WTC11 (cell line): ENCODE measurements around the gene FAM32A.

Source experiments
- ATF6 ChIP-seq: sonication (generic); formaldehyde crosslinking; IDR thresholded peaks from 2 replicates; pipeline ENCODE4 v1.8.1; 2023; ENCODE audit warnings: mild to moderate bottlenecking, missing genetic modification reagents
- E2F1 ChIP-seq: sonication (generic); formaldehyde crosslinking; IDR thresholded peaks from 2 replicates; pipeline ENCODE4 v1.8.0; 2022; ENCODE audit warnings: mild to moderate bottlenecking, missing genetic modification reagents
- ETV6 ChIP-seq: sonication (generic); formaldehyde crosslinking; IDR thresholded peaks from 2 replicates; pipeline ENCODE4 v1.8.1; 2022; ENCODE audit warnings: mild to moderate bottlenecking, missing genetic modification reagents
- IRF2 ChIP-seq: sonication (generic); formaldehyde crosslinking; IDR thresholded peaks from 2 replicates; pipeline ENCODE4 v1.8.0; 2022; ENCODE audit warnings: low read depth, missing genetic modification reagents, borderline replicate concordance
- KAT7 ChIP-seq: sonication (generic); formaldehyde crosslinking; IDR thresholded peaks from 2 replicates; pipeline ENCODE4 v1.8.1; 2023; ENCODE audit warnings: missing genetic modification reagents, mild to moderate bottlenecking, borderline replicate concordance
- MYBL2 ChIP-seq: sonication (generic); formaldehyde crosslinking; IDR thresholded peaks from 2 replicates; pipeline ENCODE4 v1.8.1; 2023; ENCODE audit warnings: mild to moderate bottlenecking, moderate library complexity, missing genetic modification reagents
- NR1H2 ChIP-seq: sonication (generic); formaldehyde crosslinking; IDR thresholded peaks from 2 replicates; pipeline ENCODE4 v1.9.0; 2021; ENCODE audit warnings: mild to moderate bottlenecking, moderate library complexity, missing genetic modification reagents
- TP53 ChIP-seq: sonication (generic); formaldehyde crosslinking; IDR thresholded peaks from 2 replicates; pipeline ENCODE4 v1.8.1; 2023; ENCODE audit warnings: mild to moderate bottlenecking, missing genetic modification reagents

GRCh38 chr19:16190198-16190597 is 5.0 kb downstream of the FAM32A start:
- TF ChIP-seq ETV6: no peak
- TF ChIP-seq TP53 (CRISPR knock-in tag): no peak
- no peak for TF ChIP-seq E2F1 (CRISPR knock-in tag)
- no peak for TF ChIP-seq MYBL2 (CRISPR knock-in tag)
- TF ChIP-seq NR1H2: no peak
- TF ChIP-seq KAT7 (CRISPR knock-in tag): no peak
- no peak for TF ChIP-seq ATF6
- no peak for TF ChIP-seq IRF2
